ENCODE results near the gene PSG1. TPM values are rescaled to one million over a fixed set of nuclear protein-coding genes. Genes with fewer than 3 reads are reported as not detected.
A peak's percentile ranks its signal among the peaks of the same experiment; 100 is the strongest.
"Not testable (repeated sequence)": the region's sequence is repeated elsewhere in the genome, so short reads cannot be mapped to it uniquely, and the experiment has no call there.

Gene PSG1
- total RNA-seq, 4 donors from 2014 or later, result not detected

DNA sequence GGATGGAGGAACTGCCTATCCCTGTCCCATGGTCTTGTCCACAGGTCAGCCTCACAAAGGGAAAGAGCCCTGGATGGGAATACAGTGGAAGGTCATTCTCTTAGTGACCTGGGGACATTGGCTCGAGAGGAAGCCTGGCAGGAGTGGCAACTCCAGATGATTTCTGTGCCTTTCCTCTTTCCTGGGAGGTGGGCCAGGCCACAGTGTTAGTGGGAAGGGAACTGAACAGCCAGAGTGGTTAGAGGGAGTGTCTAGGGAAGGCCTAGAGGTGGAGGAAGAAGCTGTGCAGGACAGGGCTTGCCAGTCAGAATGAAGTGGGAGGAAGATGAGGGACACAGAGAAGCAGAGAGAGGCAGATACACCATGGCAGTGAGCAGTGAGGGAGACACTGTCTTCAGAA, 3.6 kb downstream of the PSG1 start:
- 17 to 22% methylated on average over 1 of the region's 1 CpG for WGBS, 2 donors
- intact Hi-C loops (cut with DNase I; ENCODE audit: low total_unique reads); DNase-seq (ENCODE audit: low spot score in 2 of 2); H3K4me3 ChIP-seq (ENCODE audit: low read depth, poor library complexity, severe bottlenecking): not testable (repeated sequence)

DNA sequence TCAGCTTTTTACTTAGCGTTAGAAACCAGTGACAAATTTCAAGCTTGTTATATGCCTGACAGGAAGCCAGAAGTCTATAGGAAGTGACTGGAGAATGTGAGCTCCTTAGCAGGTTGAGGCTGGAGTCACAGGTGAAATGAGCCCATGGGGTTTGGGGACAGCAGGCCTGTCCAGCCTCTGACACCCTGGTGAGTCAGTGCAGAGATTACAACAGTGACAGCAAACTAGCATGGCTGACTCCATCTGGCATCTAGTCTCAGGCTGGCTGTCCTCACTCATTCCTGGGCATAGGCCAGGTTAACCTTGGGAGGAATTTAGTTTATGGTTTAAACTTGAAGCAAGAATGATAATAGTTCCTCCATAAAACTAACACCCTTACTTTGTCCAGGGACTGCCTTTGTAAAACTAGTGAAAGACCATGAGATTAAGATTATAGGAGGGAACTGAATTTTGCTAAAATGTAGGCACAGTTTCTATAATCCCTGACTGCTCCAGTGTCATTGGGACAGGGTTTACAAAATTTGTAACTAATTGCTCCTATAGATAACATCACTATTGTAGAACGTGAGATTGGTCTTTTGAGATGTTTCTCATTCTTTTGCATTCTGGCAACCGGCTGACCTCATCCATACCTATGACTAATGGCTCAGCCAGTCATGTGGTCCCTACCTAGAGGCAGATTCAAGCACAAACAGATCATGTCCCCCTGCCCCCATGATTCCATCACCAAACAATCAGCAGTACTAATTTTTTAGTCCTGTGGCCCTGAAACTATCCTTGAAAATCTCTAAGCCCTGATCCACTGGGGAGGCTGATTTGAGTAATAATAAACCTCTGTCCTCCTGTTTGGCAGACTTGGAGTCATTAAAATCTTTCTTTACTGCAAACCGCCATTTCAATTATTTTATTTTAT, 4.4 kb downstream of the PSG1 start:
- H3K4me3 ChIP-seq (ENCODE audit: low read depth, poor library complexity, severe bottlenecking); intact Hi-C loops (cut with DNase I; ENCODE audit: low total_unique reads); DNase-seq (ENCODE audit: low spot score in 2 of 2): not testable (repeated sequence)
- 54 to 62% methylated on average over 4 of the region's 4 CpGs for WGBS, 2 donors

DNA sequence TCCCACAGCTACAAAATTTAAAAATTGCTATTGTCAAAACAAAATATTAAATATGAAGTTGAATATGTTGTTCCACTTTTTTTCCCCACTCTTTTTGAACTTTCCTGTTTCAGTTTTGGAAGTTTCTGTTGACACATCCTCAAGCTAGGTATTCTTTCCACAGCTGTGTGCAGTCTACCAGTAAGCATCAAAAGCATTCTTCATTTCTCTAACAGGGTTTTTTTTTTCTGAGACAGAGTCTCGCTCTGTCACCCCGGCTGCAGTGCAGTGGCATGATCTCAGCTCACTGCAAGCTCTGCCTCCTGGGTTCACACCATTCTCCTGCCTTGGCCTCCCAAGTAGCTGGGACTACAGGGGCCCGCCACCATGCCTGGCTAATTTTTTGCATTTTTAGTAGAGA, 5.4 kb downstream of the PSG1 start:
- intact Hi-C loops (cut with DNase I; ENCODE audit: low total_unique reads); H3K4me3 ChIP-seq (ENCODE audit: low read depth, poor library complexity, severe bottlenecking); DNase-seq (ENCODE audit: low spot score in 2 of 2): not testable (repeated sequence)
- 74 to 78% methylated on average over 3 of the region's 3 CpGs for WGBS, 2 donors

DNA sequence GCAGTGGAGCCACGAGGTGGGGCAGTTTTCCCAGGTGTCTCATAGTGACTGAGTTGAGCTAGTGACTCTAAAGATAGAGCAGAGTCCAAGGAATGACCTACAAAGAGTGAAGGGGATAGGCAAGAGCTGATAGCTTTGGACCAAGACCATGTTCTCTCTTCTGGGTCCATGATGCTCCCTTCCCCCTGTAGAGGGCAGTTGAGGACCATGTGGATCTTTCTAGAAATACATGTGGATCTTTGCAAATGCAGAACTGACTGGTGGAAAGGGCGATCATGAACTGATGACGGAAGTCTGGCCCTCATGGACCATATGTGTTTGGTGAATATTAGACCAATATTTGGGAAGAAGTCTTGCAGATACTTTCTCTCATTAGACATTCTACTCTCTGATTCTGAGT, 6.9 kb downstream of the PSG1 start:
- WGBS, 2 donors, result 68 to 70% methylated on average over 3 of the region's 3 CpGs
- TF ChIP-seq, protein P1, sequence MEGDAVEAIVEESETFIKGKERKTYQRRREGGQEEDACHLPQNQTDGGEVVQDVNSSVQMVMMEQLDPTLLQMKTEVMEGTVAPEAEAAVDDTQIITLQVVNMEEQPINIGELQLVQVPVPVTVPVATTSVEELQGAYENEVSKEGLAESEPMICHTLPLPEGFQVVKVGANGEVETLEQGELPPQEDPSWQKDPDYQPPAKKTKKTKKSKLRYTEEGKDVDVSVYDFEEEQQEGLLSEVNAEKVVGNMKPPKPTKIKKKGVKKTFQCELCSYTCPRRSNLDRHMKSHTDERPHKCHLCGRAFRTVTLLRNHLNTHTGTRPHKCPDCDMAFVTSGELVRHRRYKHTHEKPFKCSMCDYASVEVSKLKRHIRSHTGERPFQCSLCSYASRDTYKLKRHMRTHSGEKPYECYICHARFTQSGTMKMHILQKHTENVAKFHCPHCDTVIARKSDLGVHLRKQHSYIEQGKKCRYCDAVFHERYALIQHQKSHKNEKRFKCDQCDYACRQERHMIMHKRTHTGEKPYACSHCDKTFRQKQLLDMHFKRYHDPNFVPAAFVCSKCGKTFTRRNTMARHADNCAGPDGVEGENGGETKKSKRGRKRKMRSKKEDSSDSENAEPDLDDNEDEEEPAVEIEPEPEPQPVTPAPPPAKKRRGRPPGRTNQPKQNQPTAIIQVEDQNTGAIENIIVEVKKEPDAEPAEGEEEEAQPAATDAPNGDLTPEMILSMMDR (IDR thresholded peaks at IDR 0.05), result no peak
- no peak for TF ChIP-seq POLR2A (IDR thresholded peaks at IDR 0.05)
- no peak overlapping the region for H3K4me3 ChIP-seq (ENCODE audit: low read depth, poor library complexity, severe bottlenecking)
- DNase-seq (ENCODE audit: low spot score in 2 of 2), result peak in 1 of 2 donors; percentile 54
- intact Hi-C loops (cut with DNase I; ENCODE audit: low total_unique reads), result no loop called here

DNA sequence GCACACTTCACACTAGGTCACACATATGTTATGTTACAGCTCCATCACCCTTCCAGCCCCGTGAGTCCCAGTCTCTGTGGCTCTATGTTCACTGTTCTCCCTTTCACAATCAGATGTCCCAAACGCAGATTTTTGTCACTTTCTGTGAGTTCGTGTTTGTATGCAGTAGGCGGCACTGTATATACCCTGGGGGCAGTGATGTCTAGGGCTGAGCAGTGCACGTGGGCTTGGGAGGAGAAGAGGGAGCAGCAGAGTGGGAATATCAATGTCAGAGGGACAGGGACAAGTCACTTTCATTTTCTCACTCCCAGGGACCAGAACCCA, 22.0 kb downstream of the PSG1 start:
- DNase-seq (ENCODE audit: low spot score in 2 of 2), result no peak
- TF ChIP-seq POLR2A (IDR thresholded peaks at IDR 0.05), result no peak
- TF ChIP-seq, protein P1 (IDR thresholded peaks at IDR 0.05), result no peak
- 55 to 70% methylated on average over 5 of the region's 5 CpGs for WGBS, 2 donors
- no peak overlapping the region for H3K4me3 ChIP-seq (ENCODE audit: low read depth, poor library complexity, severe bottlenecking)
- intact Hi-C loops (cut with DNase I; ENCODE audit: low total_unique reads), result no loop called here

DNA sequence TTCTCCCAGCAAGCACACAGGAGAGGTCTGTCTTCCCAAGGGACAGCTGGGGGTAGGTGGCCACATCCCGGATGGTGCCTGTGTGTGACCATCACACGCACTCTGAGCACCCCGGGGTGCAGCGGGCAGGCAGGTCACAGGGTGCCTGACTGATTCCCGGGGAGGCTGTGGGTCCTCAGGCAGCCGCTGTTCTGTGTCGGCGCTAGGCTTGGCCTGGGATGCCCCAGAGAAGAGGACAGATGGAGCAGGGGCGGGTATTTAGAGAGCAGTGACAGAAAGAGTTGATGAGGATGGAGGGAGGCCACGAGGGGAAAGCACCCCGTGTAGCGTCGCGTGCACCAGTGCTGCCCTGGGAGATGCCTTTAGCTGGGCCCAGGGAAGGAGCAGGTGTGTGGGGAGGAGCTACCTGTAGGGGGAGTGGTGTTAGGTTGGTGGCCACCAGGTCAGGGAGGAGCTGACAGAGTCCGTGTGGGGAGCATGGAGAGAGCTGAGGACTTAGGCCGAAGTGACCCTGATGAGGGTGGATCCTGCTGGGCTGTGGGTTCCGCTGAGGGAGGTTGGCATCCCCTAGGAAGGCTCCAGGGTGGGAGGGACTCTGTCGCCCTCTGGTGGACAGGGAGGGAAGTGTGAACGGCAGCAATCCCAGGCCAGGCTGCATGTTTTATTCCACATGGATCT, 22.5 kb downstream of the PSG1 start:
- DNase-seq (ENCODE audit: low spot score in 2 of 2); H3K4me3 ChIP-seq (ENCODE audit: low read depth, poor library complexity, severe bottlenecking); intact Hi-C loops (cut with DNase I; ENCODE audit: low total_unique reads): not testable (repeated sequence)
- 74 to 83% methylated on average over 19 of the region's 19 CpGs for WGBS, 2 donors

DNA sequence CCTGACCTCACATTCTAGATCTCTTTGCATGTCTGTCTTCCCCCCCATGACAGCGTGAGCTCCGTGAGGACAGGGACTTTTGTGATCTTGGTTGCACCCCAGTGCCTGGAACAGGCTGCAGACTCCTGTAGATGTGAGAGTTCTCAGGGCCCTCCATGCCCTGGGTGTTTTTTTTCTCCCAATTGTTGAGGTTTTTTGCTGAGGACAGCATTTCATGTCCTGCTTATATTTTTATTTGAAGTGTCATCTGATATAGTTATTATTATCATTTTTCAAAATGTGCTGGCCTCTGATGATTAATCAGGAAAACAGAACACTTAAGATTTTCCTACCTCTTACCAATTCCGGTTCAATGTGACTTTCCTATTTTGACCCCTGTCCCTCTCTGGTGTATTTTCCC, 24.8 kb downstream of the PSG1 start:
- DNase-seq (ENCODE audit: low spot score in 2 of 2); H3K4me3 ChIP-seq (ENCODE audit: low read depth, poor library complexity, severe bottlenecking); intact Hi-C loops (cut with DNase I; ENCODE audit: low total_unique reads): not testable (repeated sequence)
- WGBS, 2 donors, result 81 to 94% methylated on average over 3 of the region's 3 CpGs

DNA sequence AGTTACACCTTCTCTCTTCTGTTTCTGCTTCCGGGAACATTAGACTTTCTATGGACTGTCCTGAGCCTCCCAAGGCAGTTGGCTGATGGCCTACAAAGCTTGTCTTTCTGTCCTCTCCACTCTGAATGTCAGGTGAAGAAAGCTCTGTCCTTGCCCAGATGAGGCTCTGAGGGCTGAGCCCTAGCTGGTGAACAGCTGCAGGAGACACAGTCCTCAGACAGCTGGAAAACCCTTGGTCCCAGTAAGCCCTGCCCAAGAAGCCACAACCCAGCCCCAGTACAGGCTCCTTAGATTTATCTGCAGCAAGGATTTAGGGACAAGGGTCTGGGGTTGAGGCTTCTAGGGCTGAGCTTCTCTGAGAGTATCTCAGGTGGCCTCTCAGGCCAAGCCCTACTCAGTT, 26.3 kb downstream of the PSG1 start:
- intact Hi-C loops (cut with DNase I; ENCODE audit: low total_unique reads); DNase-seq (ENCODE audit: low spot score in 2 of 2); H3K4me3 ChIP-seq (ENCODE audit: low read depth, poor library complexity, severe bottlenecking): not testable (repeated sequence)
- 45 to 55% methylated on average over 1 of the region's 1 CpG for WGBS, 2 donors

DNA sequence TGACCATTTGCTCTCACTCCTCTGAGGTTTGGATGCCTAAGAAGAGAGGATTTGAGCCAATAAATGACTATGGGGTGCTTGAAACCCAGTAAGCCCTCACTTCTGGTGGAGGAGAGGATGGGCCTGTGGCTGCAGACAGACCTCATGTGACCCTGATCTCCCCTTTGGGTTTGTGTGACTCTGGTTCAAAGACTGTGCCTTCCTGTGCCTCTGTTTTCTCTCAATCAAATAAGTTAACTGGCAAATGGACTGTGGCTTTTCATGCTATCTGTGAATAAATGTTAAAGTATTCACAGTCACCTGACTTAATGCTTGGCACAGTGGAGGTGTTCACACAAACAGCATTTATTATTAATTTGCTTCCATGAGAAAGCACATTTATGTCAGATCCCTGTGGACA, 26.7 kb downstream of the PSG1 start:
- H3K4me3 ChIP-seq (ENCODE audit: low read depth, poor library complexity, severe bottlenecking); DNase-seq (ENCODE audit: low spot score in 2 of 2); intact Hi-C loops (cut with DNase I; ENCODE audit: low total_unique reads): not testable (repeated sequence)

DNA sequence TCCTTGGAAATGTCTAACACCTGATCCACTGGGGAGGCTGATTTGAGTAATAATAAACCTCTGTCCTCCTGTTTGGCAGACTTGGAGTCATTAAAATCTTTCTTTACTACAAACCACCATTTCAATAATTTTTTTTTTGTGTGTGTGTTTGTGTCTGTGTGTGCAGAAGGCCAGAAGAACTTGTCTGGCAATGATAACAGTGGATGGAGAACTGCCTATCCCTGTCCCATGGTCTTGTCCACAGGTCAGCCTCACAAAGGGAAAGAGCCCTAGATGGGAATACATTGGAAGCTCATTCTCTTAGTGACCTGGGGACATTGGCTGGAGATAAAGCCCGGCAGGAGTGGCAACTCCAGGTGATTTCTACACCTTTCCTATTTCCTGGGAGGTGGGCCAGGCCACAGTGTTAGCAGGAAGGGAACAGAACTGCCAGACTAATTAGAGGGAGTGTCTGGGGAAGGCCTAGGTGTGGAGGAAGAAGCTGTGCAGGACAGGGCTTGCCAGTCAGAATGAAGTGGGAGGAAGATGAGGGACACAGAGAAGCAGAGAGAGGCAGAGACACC, 27.7 kb downstream of the PSG1 start:
- DNase-seq (ENCODE audit: low spot score in 2 of 2); H3K4me3 ChIP-seq (ENCODE audit: low read depth, poor library complexity, severe bottlenecking); intact Hi-C loops (cut with DNase I; ENCODE audit: low total_unique reads): not testable (repeated sequence)
- WGBS, 2 donors, result 24 to 36% methylated on average over 1 of the region's 1 CpG

Data from lower leg skin (tissue), 4 donors.